Inferior parietal cortex (tissue), 1 donor: Measurements from ENCODE around the gene DTNA.

ENCODE experiments used
- DNase-seq: peaks from one replicate; pipeline ENCODE4 v3.0.0-alpha.2; 2016; ENCODE audit errors: extremely low spot score

The DTNA gene

GRCh38 chr18:34932792-34933466 lies 222.8 kb downstream of the DTNA start:
- DNase-seq, result no peak

GRCh38 chr18:34933909-34934661 lies 224.0 kb downstream of the DTNA start:
- no peak for DNase-seq

GRCh38 chr18:34936772-34937171 lies 226.7 kb downstream of the DTNA start:
- no peak for DNase-seq

- DNase-seq, result no peak
Observed at GRCh38 chr18:34938090-34938489, 228.0 kb downstream of the DTNA start.
